Breast epithelium (tissue), 3 donors: ENCODE measurements around the gene MAP2K5.

ENCODE experiments used
- CTCF ChIP-seq, 3 donors: fragments of 450-650 bp; IDR thresholded peaks; one replicate each; pipeline ENCODE4 v1.5.1; 2016 to 2017; ENCODE audit warnings: antibody characterized with exemption in 3 of 3, mild to moderate bottlenecking in 3 of 3, moderate library complexity in 3 of 3
- POLR2A ChIP-seq: fragments of 450-650 bp; IDR thresholded peaks from one replicate; pipeline ENCODE4 v1.6.1; 2016; ENCODE audit warnings: antibody characterized with exemption, mild to moderate bottlenecking, moderate library complexity

DNA sequence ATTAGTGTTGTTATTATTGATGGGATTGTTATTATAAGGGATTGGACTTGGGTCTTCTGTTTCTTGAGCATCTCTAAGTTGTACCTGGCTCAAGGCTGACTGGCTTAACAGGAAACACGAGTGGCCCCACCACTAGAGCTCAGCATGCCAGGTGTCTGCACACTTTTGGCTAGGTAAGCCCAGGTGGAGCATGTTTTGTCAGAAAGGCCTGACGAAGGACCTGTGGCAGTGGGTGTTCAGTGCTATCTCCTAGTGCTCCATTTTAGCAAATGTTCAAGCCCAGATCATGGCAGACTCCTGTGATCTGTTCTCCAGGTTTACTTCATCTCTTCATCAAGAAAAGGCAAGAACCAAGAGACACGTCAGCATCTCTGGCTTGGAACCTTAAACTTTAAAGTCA, 3.4 kb downstream of the MAP2K5 start:
- no peak for TF ChIP-seq POLR2A
- TF ChIP-seq CTCF (IDR thresholded peaks at IDR 0.05): no peak
